ENCODE measurements around the gene SIX4. TPM values are rescaled to one million over a fixed set of nuclear protein-coding genes. Genes with fewer than 3 reads are reported as not detected.
"Not testable (repeated sequence)": the region's sequence is repeated elsewhere in the genome, so short reads cannot be mapped to it uniquely, and the experiment has no call there.

SIX4 gene
- polyA plus RNA-seq (2012; ENCODE audit: insufficient read depth, insufficient read length) = 0.55 TPM

GRCh38 chr14:60723907-60724618 lies at the start of gene SIX4:
Gene SIX4, minus strand, starts transcription at chr14:60724351. Its CDS starts 277 bp downstream, at chr14:60724074.
- H3K4me3 ChIP-seq (ENCODE audit: low read length) = peak within 1 kb of the TSS; percentile 53
- no peak for DNase-seq (ENCODE audit: low read depth, low spot score)

- H3K4me3 ChIP-seq (ENCODE audit: low read length) = no peak overlapping the region
- DNase-seq (ENCODE audit: low read depth, low spot score) = no peak
Measured at GRCh38 chr14:60773558-60773957, 49.4 kb upstream of the SIX4 start.

DNA sequence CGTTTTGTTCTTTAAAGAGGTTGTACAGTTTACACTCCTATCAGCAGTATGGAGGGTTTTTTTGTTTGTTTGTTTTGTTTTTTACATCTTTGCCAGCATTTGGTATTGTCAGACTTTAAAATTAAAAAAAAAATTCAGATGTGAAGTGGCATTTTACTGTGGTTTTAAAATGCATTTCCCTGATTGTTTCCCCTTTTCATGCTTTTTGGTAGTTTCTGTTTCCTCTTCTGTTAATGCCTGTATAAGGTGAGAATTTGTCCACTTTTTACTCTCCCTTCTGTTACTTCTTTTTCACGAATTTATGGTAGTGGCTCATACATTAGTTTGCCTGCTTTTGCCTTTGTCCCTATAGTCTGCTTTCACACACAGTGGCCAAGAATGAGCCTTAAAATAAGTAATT lies 47.0 kb upstream of the SIX4 start:
- no peak for DNase-seq (ENCODE audit: low read depth, low spot score)

GRCh38 chr14:60768602-60769001 lies 44.5 kb upstream of the SIX4 start:
- no peak overlapping the region for H3K4me3 ChIP-seq (ENCODE audit: low read length)
- DNase-seq (ENCODE audit: low read depth, low spot score) = no peak

More for the DNA sequence above, 47.0 kb upstream of the SIX4 start:
- H3K4me3 ChIP-seq (ENCODE audit: low read length) = no peak overlapping the region

DNA sequence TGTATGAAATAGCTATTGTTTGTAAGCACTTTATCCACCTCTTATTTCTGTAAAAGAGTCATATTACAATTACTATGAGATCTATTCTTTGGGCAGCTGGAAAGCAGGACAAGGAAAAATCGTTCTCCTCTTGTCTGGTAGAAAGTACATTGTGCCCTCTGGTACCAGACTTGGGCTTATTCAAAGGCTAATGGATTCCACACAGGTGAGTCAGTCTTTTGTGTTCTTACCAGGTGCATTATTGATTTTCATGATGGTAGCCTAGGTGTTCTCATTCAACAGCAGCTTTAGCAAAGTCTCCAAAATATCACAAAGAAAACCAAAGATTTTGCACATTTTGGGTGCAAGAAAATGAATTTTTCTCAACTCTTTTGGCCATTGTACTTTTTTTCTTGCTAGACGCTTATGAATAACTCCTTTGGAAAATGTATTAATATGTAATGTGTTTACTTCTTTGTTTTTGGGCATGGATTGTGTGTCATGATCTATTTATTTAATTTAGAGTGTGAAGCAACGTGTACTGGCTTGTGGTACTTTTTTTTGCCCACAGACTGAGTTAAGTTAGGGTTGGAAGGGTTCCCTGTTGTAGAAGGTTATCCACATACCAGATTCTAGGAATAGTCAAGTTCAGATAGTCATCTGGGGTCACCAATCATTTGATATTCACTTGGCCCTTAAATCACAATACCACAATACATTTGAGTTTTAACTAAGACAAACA lies 36.7 kb upstream of the SIX4 start:
- H3K4me3 ChIP-seq (ENCODE audit: low read length) = no peak overlapping the region
- no peak for DNase-seq (ENCODE audit: low read depth, low spot score)

GRCh38 chr14:60760209-60760608 lies 36.1 kb upstream of the SIX4 start:
- H3K4me3 ChIP-seq (ENCODE audit: low read length) = no peak overlapping the region
- DNase-seq (ENCODE audit: low read depth, low spot score) = no peak

DNA sequence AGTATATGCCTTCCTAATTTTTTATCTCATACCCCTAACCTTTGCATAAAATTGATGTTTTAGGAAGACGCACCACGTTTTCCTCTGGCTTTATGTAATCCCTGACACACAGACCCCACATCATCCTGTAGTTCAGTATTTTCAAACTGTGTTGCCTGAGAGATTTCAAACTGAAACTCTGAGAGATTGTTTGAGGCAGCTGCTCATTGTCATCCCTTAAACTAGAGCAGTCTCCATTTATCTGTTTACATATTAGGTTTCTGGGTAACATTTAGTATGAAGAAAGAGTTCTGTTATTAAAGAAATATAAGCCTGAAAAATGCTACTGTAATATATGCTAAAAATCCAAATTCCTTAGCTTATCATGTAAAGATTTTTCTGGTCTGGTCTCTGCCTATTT lies 34.7 kb upstream of the SIX4 start:
- H3K4me3 ChIP-seq (ENCODE audit: low read length) = no peak overlapping the region
- DNase-seq (ENCODE audit: low read depth, low spot score) = no peak

GRCh38 chr14:60757567-60758002 lies 33.4 kb upstream of the SIX4 start:
- H3K4me3 ChIP-seq (ENCODE audit: low read length) = no peak overlapping the region
- no peak for DNase-seq (ENCODE audit: low read depth, low spot score)

- DNase-seq (ENCODE audit: low read depth, low spot score) = no peak
- no peak overlapping the region for H3K4me3 ChIP-seq (ENCODE audit: low read length)
Measured at GRCh38 chr14:60756847-60757246, 32.7 kb upstream of the SIX4 start.

DNA sequence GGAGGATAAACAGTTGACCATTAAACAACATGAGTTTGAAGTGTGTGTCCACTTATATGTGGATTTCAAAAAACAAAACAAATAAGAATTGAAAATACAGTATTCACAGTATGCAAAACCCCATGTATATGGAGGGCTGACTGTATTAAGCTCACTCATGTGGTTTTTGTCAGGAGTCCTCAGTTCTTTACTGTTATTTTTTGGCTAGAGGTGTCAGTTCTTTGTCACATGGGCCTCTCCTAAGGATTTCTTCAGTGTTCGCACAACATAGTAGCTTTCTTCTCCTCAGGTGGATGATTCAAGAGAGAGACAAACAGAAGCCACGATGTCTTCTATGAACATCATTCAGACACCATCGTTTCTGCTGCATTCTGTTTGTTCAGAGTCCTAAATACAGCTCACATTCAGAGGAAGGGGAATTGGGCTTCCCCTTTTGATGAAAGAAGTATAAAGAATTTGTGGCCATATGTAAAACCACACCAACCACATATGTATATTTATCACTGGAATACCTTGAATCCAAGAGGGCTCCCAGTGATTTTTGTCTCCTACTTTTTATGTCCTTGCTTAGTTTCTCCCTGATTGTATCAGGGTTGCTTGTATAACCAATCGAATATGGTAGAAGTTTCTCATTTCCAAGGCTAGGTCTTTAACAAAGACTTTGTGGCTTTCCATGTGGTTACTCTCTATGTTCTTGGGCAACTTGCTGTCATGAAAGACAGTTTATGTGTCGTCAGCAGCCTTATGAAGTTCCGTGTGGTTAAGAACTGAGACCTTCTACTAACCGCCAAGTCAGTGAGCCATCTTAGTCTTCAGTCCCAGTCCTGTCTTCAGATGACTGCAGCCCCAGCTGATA lies 29.3 kb upstream of the SIX4 start:
- DNase-seq (ENCODE audit: low read depth, low spot score) = peak; percentile 96
- no peak overlapping the region for H3K4me3 ChIP-seq (ENCODE audit: low read length)

DNA sequence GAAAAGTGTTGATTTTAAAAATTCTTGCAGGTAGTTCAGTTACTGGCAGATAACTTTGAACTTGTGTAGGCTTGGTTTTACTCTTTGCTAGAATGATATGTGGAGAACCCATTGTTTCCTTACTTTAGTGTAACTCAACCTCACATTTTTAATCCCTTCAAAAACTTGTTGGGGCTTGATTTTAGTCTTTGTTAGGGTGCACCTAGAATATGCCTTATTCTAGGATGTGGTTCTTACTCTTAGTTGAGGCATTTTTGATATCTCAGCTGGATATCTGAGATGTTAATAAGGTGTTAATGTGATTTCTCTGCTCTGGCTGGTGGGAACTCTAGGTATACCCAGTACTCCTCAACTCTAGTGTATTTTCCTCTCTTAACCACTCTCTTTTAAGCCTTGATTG lies 20.4 kb upstream of the SIX4 start:
- no peak for DNase-seq (ENCODE audit: low read depth, low spot score)
- H3K4me3 ChIP-seq (ENCODE audit: low read length) = no peak overlapping the region

DNA sequence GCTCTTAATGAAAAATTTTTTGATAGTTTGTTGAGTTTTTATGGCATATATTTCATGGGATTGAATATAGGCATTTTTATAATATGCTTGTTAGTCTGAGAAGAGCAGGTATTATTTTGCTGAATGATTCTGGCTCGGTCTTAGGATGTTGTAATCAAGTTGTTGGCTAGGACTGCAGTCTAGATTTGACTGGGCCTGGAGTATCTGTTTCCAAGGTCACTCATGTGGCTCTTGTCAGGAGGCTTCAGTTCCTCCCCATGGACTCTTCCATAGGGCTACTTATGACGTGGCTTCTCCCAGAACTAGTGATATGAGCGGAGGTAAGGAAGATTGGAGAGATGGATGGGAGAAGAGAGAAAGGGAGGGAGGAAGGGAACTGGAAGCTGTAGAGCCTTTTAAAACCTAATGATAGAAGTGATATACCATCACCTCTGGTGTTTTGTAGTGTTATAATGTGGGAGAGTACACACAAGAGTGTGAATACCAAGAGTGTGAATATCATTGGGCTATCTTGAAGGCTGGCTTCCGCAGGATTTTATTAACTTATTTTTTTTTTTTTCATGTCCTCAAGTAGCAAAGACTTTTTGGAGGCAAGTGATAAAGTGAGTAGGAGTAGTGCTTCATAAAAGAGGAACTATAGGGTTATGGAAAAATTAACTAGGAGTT lies 14.8 kb upstream of the SIX4 start:
- no peak overlapping the region for H3K4me3 ChIP-seq (ENCODE audit: low read length)
- no peak for DNase-seq (ENCODE audit: low read depth, low spot score)

GRCh38 chr14:60736494-60736893 lies 12.3 kb upstream of the SIX4 start:
- no peak for DNase-seq (ENCODE audit: low read depth, low spot score)
- H3K4me3 ChIP-seq (ENCODE audit: low read length) = no peak overlapping the region

- H3K4me3 ChIP-seq (ENCODE audit: low read length) = peak overlapping the region; percentile 98
- peak; percentile 32 for DNase-seq (ENCODE audit: low read depth, low spot score)
Measured at GRCh38 chr14:60735416-60735815, 11.3 kb upstream of the SIX4 start.

GRCh38 chr14:60734465-60735242 lies 10.5 kb upstream of the SIX4 start, which contains the start of gene MNAT1:
Gene MNAT1, plus strand, starts transcription at chr14:60734761. Its CDS starts 102 bp downstream, at chr14:60734863.
- H3K4me3 ChIP-seq (ENCODE audit: low read length) = peak within 1 kb of the TSS; percentile 98
- DNase-seq (ENCODE audit: low read depth, low spot score) = peak; percentile 87

GRCh38 chr14:60732840-60733483 lies 8.8 kb upstream of the SIX4 start:
- DNase-seq (ENCODE audit: low read depth, low spot score) = no peak
- no peak overlapping the region for H3K4me3 ChIP-seq (ENCODE audit: low read length)

GRCh38 chr14:60731291-60731690 lies 7.1 kb upstream of the SIX4 start:
- H3K4me3 ChIP-seq (ENCODE audit: low read length); DNase-seq (ENCODE audit: low read depth, low spot score): not testable (repeated sequence)
